Measurements from ENCODE around the gene NUPR1.
"Not testable (repeated sequence)": the region's sequence is repeated elsewhere in the genome, so short reads cannot be mapped to it uniquely, and the experiment has no call there.

The NUPR1 gene

DNA sequence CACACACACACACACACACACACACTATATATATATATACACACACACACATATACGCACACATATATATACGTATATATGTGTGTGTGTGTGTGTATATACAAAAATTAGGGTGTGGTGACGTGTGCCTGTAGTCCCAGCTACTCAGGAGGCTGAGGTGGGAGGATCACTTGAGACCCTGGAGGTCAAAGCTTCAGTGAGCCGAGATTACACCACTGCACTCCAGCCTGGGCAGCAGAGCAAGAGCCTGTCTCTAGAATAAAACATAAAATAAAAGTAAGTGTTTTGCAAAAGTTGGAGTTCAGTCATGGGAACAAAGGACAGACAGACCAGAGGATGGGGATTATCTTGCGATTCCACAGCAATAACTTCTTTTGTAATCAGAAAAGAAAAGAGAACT lies 10.8 kb downstream of the NUPR1 start:
- no peak for DNase-seq (ENCODE audit: low read depth in 1 of 2, low spot score in 1 of 2)

DNA sequence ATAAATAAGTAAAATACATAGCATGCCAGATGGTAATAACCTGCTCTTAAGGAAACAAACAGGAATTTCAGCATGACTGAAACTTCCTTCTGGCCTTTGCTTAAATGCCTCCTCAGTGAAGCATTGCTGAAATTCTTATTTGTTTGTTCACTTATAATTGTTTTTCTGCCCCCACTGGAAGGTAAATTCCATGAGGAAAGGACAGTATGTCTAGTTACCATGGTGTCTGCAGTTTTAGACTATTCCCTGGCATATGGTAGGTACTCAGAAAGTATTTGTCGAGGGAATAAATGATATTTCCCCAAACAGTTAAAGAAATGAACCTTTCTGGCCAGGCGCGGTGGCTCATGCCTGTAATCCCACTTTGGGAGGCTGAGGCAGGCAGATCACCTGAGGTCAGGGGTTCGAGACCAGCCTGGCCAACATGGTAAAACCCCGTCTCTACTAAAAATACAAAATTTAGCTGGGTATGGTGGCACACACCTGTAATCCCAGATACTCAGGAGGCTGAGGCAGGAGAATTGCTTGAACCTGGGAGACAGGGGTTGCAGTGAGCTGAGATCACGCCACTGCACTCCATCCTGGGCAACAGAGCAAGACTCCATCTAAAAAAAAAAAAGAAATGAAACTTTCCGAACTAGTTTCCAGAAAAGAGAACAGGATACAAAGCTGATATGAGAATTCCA lies 11.5 kb downstream of the NUPR1 start:
- DNase-seq (ENCODE audit: low read depth in 1 of 2, low spot score in 1 of 2), result not testable (repeated sequence)

DNA sequence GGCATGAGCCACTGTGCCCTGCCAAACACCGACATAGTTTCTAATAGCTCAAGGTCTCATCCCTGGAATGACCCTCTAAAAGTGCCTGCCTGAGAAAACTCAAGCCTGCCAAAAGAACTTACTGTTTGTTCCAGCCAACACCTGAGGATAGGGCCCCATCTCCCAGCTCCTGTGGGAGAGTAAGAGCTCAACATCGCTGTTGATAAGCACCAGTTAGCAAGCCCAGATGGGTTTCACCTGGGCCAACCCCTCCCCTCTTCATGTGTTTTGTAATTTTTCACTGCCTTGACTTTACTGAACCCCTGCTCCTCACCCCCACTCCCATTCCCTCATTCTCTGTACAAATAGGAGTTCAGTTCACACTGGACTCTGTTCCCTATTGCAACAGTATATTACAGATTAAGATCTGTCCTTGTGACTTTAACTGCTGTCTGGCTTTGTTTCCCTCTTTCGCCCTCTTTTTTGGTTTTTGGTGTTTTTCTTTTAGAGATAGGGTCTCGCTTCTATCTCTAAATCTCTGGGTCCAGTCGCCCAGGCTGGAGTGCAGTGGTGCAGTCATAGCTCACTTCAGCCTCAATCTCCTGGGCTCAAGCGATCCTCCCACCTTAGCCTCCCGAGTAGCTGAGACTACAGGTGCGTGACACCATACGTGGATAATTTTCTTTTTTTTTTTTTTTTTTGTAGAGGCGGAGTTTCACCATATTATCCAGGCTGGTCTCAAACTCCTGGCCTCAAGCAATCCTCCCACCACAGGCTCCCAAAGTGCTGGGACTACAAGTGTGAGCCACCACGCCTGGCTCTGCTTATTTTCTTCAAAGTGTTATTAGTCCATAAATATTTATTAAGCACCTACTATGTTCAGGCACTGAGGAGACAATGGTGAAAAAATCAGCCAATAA lies 12.3 kb downstream of the NUPR1 start:
- no peak for DNase-seq (ENCODE audit: low read depth in 1 of 2, low spot score in 1 of 2)

DNA sequence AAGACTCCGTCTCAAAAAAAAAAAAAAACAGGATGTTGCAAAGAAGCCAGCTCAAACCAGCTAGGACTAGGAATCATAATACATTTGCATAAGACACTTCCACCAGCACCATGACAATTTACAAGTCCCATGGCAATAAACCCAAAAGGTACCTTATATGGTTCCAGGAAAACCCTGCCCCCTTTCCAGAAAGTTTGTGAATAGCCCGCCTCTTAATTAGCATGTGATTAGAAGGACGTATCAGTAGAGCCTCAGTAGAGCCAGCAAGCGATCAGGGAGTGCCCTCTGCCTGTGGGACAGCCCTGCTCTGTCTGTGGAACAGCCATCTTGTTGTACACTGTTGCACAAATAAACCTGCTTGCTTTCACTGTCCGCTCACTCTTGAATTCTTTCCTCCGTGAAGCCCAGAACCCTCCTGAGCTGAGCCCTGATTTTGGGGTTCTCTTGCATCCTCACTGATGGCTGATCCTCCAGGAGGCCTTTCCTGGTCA lies 14.0 kb downstream of the NUPR1 start:
- DNase-seq (ENCODE audit: low read depth in 1 of 2, low spot score in 1 of 2), result no peak

DNA sequence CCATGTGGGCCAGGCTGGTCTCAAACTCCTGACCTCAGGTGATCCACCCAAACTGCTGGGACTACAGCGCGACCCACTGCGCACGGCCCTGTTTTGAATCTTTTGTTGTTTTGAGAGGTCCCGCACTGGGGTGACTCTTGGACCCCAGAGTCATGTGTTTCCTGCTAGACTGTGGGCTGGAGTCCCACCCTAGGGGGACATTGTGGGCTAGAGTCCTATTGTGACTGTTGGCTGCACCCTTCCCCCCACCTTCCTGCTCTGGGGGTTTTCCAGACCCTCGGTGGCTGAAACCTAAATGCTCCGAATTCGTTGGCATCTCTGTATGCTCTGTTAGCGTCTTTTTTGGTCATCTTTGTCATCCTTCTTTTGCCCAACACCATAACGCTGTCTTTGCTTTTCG lies 16.0 kb downstream of the NUPR1 start:
- DNase-seq (ENCODE audit: low read depth in 1 of 2, low spot score in 1 of 2), result no peak

DNA sequence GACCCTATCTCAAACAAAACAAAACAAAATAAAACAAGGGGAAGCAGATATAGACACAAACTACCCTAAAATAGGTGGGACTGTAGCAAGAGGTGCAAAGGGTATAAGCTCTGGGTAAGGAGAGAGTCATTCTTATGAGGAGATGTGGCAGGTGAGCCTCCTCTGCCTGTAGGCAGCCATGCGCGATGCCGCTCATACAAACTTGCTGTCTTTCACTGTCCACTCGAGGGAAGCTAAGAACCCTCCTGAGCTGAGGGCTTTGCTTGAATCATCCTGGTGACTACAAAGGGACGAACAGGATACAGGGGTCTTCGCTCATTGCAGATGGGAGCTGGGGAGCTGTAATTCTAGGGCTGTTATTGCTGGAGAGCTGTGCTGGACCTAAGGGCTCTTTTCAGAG lies 17.3 kb downstream of the NUPR1 start:
- no peak for DNase-seq (ENCODE audit: low read depth in 1 of 2, low spot score in 1 of 2)

DNA sequence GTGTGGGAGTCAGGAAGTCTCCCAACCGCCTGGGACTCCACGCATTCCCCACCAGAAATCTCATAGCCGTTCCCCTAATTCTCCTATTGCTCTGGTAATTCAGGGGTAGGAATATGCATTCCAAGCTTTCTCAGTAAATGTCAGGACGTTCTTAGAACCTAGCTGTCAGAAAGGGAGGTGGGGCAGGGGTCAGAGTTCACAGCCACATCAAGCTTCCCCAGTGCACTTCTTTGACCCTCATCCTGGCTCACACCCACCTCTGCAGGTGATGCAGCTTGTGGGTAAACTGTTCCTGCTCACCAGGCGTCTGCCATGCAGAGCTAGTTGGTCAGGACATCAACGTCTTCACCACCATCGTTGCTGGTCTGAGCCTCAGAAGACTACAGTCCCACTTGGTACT lies 18.1 kb downstream of the NUPR1 start:
- no peak for DNase-seq (ENCODE audit: low read depth in 1 of 2, low spot score in 1 of 2)

DNA sequence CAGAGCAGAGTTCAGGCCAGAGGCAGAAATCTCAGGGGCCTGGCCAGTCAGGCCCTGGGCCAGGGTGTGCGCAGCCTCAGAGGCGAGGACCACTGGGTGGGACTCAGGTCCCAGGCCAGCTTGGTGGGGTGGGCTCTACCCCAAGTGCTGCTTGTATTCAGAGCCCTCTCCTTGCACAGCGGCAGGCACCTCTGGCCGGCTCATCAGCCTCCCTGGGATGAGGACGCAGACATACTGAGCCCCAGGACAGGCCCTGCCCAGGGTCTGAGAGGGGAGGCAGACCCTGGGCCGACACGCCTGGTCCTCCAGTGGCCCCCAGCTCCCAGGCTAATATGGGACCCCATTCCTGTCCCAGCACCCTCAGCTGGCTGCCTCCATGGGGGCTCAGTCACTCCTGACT lies 24.5 kb downstream of the NUPR1 start:
- no peak for DNase-seq (ENCODE audit: low read depth in 1 of 2, low spot score in 1 of 2)

DNA sequence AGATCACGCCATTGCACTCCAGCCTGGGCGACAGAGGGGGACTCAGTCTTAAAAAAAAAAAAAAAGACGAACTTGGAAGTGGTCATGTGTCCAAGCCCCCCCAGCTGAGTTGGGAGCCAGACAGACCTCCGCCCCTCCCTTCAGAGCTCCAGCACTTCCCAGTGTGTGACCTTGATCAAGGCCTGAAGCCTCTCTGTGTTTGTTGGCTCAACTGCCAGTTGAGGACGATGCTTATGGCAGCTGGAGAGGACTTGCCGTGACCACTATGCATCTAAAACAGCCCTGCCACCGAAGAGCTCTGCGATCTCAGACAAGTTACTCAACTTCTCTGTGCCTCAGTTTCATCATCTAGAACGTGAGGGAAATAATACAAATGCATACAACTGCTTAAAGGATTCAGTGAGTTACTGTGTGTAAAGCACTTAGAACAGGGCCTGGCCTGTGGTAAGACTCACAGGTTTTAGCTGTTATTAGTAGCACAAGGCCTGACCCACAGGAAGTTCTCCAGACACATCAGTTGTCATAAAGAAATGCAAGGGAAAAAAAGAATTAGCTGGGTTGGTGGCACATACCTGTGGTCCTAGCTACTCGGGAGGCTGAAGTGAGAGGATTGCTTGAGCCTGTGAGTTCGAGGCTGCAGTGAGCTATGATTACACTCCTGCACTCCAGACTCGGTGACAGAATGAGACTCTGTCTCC lies 25.1 kb downstream of the NUPR1 start:
- DNase-seq (ENCODE audit: low read depth in 1 of 2, low spot score in 1 of 2), result no peak

DNA sequence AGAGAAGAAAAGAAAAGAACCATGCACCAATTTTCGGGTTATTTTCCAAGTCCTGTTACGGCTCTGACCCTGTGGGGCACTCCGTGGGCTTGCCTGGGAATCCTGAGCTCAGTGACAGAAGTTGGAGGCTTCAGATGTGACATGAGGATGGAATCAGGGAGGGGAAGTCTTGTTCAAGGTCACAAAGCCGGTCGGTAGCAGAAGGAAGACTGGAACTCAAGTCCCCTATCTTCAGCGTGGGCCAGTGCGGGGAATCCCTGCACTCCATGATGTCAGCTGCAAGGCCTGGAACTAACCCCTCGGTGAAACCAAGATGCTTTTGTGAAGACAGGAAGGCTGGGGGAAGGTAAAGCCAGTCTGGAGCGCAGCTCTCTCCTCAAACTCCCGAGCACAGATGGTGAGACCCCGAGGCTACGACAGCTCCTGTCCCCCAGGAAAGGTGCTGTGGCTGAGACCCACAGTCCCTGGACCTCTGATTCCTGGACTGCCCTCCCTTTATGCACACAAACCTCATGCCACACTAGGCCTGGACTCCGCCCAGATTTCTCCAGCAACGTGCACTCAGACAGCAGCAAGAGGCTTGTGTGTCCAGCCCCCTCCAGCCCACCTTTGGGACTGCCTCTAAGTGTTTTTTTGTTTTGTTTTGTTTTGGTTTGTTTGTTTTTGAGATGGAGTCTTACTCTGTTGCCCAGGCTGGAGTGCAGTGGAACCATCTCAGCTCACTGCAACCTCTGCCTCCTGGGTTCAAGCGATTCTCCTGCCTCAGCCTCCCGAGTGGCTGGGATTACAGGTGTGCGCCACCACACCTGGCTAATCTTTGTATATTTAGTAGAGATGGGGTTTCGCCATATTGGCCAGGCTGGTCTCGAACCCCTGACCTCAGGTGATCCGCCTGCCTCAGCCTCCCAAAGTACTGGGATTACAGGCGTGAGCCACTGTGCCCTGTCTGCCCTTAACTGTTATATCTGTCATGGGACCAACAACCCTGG lies 26.7 kb downstream of the NUPR1 start:
- DNase-seq (ENCODE audit: low read depth in 1 of 2, low spot score in 1 of 2), result no peak

DNA sequence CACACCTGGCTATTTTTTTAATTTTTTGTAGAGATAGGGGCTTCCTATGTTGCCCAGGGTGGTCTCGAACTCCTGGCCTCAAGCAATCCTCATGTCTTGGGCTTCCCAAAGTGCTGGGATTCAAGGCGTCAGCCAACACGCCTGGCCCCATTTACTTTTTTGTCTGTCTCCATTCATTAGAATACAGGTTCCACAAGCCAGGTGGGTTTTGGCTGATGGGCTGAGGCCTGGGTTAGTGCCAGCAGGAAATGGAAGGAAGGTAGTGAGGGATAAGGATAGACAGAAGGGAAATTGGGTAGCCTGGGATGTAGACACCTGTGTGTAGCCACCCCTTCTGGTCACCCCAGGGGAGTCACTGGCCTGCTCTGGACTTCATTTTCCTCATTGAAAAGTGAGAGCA lies 27.7 kb downstream of the NUPR1 start:
- DNase-seq (ENCODE audit: low read depth in 1 of 2, low spot score in 1 of 2), result no peak

DNA sequence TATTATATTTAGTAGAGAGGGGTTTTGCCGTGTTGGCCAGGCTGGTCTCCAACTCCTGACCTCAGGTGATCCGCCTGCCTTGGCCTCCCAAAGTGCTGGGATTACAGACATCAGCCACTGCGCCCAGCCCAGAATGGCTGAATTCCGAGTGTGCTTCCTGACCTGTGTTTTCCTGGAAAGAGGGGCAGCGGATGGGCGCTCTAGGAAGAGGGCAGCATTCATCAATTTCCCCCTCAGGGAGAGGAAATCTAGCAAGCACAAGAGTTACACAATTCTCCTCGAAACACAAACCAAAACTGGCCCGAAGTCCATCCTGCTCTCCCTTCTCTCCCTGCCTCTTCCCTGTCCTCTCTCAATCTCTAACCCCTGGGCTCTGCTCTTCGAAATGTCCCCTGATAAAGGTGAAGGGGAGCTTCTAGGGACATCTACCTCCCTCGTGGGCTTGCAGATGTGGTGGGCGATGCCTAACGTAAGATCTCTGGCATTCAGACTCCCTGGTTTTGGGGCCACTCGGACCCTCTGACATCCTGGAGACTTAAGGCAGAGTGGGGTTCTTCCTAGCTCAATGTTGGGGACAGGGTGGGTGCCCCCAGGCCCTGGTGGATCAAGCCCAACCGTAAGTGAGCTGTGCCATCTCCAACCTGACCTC lies 33.2 kb downstream of the NUPR1 start:
- DNase-seq (ENCODE audit: low read depth in 1 of 2, low spot score in 1 of 2), result no peak

DNA sequence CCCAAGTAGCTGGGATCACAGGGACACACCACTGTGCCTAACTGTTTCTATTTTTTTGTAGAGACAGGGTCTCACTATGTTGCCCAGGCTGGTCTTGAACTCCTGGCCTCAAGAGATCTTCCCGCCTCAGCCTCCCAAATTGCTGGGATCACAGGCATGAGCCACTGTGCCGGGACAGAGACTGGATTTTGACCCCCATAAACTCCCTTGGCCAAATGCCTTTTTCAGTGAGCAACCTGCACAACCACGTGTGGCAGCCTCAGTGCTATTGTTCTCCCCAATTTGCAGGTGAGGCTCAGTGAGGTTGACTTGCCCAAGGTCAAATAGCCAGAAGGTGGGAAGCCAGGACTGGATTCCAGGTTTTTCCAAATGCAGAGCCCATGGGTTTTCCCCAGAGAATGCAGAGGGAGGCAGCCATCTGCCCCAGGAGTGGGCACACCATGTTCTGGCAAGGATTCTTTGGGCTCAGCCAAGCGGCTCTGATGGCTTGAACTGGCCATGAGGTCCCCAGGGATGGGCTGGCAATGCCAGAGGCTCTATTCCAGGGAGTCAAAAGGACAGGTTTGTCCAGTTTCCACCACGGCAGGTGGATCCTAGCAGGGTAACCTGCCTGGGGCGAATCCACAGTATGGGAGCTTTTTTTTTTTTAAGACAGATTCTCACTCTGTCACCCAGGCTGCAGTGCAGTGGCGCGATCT lies 33.9 kb downstream of the NUPR1 start:
- no peak for DNase-seq (ENCODE audit: low read depth in 1 of 2, low spot score in 1 of 2)

DNA sequence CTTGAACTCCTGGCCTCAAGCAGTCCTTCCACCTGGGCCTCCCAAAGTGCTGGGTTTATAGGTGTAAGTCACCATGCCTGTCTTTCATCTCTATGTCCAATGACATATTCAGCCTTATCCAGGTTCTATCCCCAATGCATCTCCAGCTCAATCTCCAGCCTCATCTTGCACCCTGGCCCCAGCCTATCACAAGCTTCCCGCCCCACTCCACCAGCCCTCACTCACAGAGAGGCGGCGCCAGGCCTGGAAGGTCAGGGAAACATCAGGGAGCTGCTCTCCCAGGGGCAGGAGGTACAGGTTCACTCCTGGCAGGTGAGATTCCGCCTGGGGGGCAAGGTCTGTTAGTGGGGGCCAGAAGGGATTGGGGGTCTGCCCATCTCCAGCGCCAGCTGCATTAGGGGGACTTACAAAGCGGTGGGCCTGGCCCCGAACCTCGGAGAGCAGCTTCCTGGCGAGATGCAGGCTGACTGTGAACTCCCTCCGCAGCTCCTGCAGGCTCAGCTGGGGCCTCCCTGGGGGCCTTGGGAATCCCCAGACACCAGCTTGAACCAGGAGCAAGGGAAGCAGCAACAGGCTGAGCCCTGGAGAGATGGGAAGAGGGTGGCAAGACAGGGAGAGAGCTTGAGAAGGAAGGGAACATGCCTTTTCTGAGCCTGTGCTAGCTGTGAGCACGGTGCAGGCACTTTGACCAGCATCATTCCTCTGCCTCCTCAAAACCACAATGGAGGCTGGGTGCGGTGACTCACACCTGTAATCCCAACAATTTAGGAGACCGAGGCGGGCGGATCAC lies 35.1 kb downstream of the NUPR1 start:
- DNase-seq (ENCODE audit: low read depth in 1 of 2, low spot score in 1 of 2), result no peak

DNA sequence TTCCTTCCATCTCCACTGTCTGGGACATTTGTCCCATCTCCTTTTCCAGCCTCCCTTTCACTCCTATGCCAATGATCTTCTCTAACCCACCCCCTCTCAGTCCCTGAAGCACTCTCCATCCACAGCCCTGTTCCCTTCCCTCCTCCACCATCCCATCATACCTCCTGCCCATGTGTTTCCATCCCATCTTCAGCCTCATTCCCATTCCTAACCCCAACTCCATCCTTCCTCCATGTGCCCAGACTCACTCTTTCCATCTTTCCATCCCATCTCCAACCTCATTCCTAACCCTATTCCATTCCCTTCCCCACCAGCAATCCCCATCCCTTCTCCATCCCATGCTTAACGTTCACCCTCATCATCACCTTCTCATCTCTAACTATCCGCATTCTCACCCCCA lies 36.5 kb downstream of the NUPR1 start:
- no peak for DNase-seq (ENCODE audit: low read depth in 1 of 2, low spot score in 1 of 2)

DNA sequence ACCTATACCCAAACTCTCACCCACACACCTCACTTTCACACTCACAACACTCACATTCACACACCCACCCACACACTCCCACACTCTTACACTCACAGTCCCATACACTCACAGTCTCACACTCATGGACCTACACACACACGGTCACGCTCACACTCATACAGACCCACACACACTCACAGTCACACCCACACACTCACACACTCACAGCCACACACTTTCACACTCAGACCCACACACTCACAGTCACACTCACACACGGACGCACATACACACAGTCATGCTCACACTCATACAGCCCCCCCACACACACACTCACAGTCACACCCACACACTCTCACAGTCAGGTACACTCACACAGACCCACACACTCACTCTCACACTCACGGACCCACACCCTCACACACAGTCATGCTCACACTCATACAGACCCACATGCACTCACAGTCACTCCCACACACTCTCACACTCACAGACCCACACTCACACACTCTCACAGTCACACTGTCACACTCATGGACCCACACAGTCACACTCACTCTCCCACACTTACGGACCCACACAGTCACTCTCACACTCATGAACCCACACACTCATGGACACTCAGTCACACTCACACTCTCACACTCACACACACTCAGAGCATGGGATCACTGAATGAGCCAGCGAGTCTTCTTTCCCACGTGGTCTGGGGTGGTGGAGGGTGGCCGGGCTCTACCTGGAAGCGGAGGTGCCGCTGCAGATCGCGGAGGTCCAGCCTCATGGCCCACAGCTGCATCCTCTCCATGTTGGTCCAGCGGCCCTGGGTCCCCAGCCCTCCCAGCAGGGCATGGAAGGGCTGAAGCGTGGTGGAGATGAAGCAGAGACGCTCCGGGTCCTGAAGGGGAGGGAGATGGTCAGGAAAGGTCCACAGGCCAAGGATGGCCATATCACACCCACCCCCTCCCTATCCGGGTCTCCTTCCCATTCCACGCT lies 37.2 kb downstream of the NUPR1 start:
- no peak for DNase-seq (ENCODE audit: low read depth in 1 of 2, low spot score in 1 of 2)

DNA sequence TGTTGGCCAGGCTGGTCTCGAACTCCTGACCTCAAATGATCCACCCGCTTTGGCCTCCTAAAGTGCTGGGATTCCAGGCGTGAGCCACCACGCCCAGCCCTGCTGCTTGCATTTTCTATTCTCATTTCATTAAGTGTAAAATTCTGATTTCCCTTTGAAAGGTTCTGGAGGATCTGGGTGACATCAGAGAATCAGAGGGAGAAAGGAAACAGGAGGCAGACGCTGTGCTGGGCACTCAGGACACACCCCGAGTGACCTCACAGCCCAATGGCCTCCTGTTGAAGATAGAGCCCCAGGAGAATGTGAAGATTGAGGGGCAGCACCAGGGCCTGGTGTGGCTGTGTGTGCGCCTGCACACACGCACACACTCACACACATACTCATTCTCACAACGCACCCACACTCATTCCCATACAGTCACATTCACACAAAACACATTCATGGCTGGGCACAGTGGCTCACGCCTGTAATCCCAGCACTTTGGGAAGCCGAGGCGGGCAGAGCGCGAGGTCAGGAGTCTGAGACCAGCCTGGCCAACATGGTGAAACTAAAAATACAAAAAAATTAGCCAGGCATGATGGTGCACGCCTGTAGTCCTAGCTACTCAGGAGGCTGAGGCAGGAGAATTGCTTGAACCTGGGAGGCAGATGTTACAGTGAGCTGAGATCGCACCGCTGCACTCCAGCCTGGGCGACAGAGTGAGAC lies 38.1 kb downstream of the NUPR1 start:
- DNase-seq (ENCODE audit: low read depth in 1 of 2, low spot score in 1 of 2), result not testable (repeated sequence)

Data from activated T-helper 1 cell treated with anti-CD3 and anti-CD28 coated beads, Interleukin-2, amount 50 U/mL, for 16 hours (primary cell).